Liver (tissue), 3 donors: ENCODE data around the gene OGG1.

ENCODE experiments used
- ATF3 ChIP-seq: IDR thresholded peaks from 2 replicates; pipeline ENCODE4 v1.6.1; 2016; ENCODE audit warnings: antibody characterized with exemption
- CTCF ChIP-seq: fragments of 150-350 bp; IDR thresholded peaks from 2 replicates; pipeline ENCODE4 v1.5.1; 2017; ENCODE audit warnings: improper control_type of control experiment, low read depth, low read length; ENCODE audit not compliant: missing input control
- GABPA ChIP-seq, 2 donors: IDR thresholded peaks in 1 of 2; conservative IDR thresholded peaks in 1 of 2; 2 replicates each; pipeline ENCODE4 v1.6.1; 2016; ENCODE audit warnings: antibody characterized with exemption in 2 of 2, mild to moderate bottlenecking in 1 of 2, moderate library complexity in 1 of 2
- HNF4A ChIP-seq, 2 donors: conservative IDR thresholded peaks; 2 replicates each; pipeline ENCODE4 v1.6.1; 2016; ENCODE audit warnings: antibody characterized with exemption in 2 of 2, mild to moderate bottlenecking in 2 of 2
- JUND ChIP-seq, 2 donors: IDR thresholded peaks; 2 replicates each; pipeline ENCODE4 v1.6.1; 2016; ENCODE audit warnings: antibody characterized with exemption in 2 of 2
- RAD21 ChIP-seq, 2 donors: IDR thresholded peaks; 2 replicates each; pipeline ENCODE4 v1.6.1; 2016; ENCODE audit warnings: antibody characterized with exemption in 2 of 2, mild to moderate bottlenecking in 2 of 2
- REST ChIP-seq: IDR thresholded peaks from 2 replicates; pipeline ENCODE4 v1.6.1; 2016; ENCODE audit warnings: antibody characterized with exemption, mild to moderate bottlenecking
- RXRA ChIP-seq, 2 donors: IDR thresholded peaks; 2 replicates each; pipeline ENCODE4 v1.6.1; 2017 to 2018; ENCODE audit warnings: antibody characterized with exemption in 2 of 2, mild to moderate bottlenecking in 1 of 2
- SP1 ChIP-seq: IDR thresholded peaks from 2 replicates; pipeline ENCODE4 v1.6.1; 2018; ENCODE audit warnings: antibody characterized with exemption, mild to moderate bottlenecking
- TAF1 ChIP-seq: conservative IDR thresholded peaks from 2 replicates; pipeline ENCODE4 v1.6.1; 2016; ENCODE audit warnings: antibody characterized with exemption, mild to moderate bottlenecking
- YY1 ChIP-seq: IDR thresholded peaks from 2 replicates; pipeline ENCODE4 v1.6.1; 2016; ENCODE audit warnings: antibody characterized with exemption, mild to moderate bottlenecking
- ZBTB33 ChIP-seq: IDR thresholded peaks from 2 replicates; pipeline ENCODE4 v1.6.1; 2016; ENCODE audit warnings: antibody characterized with exemption
- donor health status: healthy.
- donor health status: healthy.

GRCh38 chr3:9778143-9779074 is 28.7 kb downstream of the OGG1 start:
- no peak for TF ChIP-seq GABPA (IDR thresholded peaks at IDR 0.05 in 1 of 2, conservative IDR thresholded peaks at IDR 0.05 in 1 of 2)
- TF ChIP-seq CTCF = no peak
- no peak for TF ChIP-seq JUND (IDR thresholded peaks at IDR 0.05)
- no peak for TF ChIP-seq TAF1
- TF ChIP-seq REST = no peak
- no peak for TF ChIP-seq ZBTB33
- no peak for TF ChIP-seq ATF3
- TF ChIP-seq YY1 = no peak
- TF ChIP-seq SP1 = no peak
- no peak for TF ChIP-seq RAD21 (IDR thresholded peaks at IDR 0.05)
- TF ChIP-seq RXRA (IDR thresholded peaks at IDR 0.05) = no peak
- TF ChIP-seq HNF4A (conservative IDR thresholded peaks at IDR 0.05) = no peak
